ENCODE results near the gene CEACAM6. TPM values are rescaled to one million over a fixed set of nuclear protein-coding genes. Genes with fewer than 3 reads are reported as not detected.
A peak's percentile ranks its signal among the peaks of the same experiment; 100 is the strongest.

Gene CEACAM6
- total RNA-seq, 1 experiment from 2014 or later: not detected

GRCh38 chr19:41796362-41796761 lies 41.0 kb downstream of the CEACAM6 start, which contains the start of gene CEACAM3:
Gene CEACAM3, plus strand, starts transcription at chr19:41796587. Its CDS starts 91 bp downstream, at chr19:41796678.
- no peak for DNase-seq (ENCODE audit: low read depth)

- DNase-seq (ENCODE audit: low read depth): no peak
Measured at GRCh38 chr19:41796901-41797300, 41.6 kb downstream of the CEACAM6 start.

- no peak for DNase-seq (ENCODE audit: low read depth)
Measured at GRCh38 chr19:41799444-41800000, 44.2 kb downstream of the CEACAM6 start.

GRCh38 chr19:41801031-41801430 lies 45.7 kb downstream of the CEACAM6 start:
- DNase-seq (ENCODE audit: low read depth): no peak

GRCh38 chr19:41801792-41802211 lies 46.5 kb downstream of the CEACAM6 start:
- peak; percentile 44 for DNase-seq (ENCODE audit: low read depth)

- DNase-seq (ENCODE audit: low read depth): no peak
Measured at GRCh38 chr19:41802770-41803169, 47.4 kb downstream of the CEACAM6 start.

GRCh38 chr19:41804336-41804735 lies 49.0 kb downstream of the CEACAM6 start:
- DNase-seq (ENCODE audit: low read depth): no peak

GRCh38 chr19:41807176-41807575 lies 51.8 kb downstream of the CEACAM6 start:
- DNase-seq (ENCODE audit: low read depth): no peak

GRCh38 chr19:41808663-41809566 lies 53.6 kb downstream of the CEACAM6 start:
- no peak for DNase-seq (ENCODE audit: low read depth)

GRCh38 chr19:41810301-41810700 lies 55.0 kb downstream of the CEACAM6 start:
- DNase-seq (ENCODE audit: low read depth): no peak

- DNase-seq (ENCODE audit: low read depth): no peak
Measured at GRCh38 chr19:41811036-41811435, 55.7 kb downstream of the CEACAM6 start.

GRCh38 chr19:41811981-41812380 lies 56.7 kb downstream of the CEACAM6 start:
- no peak for DNase-seq (ENCODE audit: low read depth)

GRCh38 chr19:41813911-41814310 lies 58.6 kb downstream of the CEACAM6 start:
- no peak for DNase-seq (ENCODE audit: low read depth)

- DNase-seq (ENCODE audit: low read depth): no peak
Measured at GRCh38 chr19:41815301-41815700, 60.0 kb downstream of the CEACAM6 start.

GRCh38 chr19:41816761-41817160 lies 61.4 kb downstream of the CEACAM6 start:
- DNase-seq (ENCODE audit: low read depth): no peak

- DNase-seq (ENCODE audit: low read depth): peak; percentile 66
Measured at GRCh38 chr19:41821003-41821735, 65.8 kb downstream of the CEACAM6 start.

Other genes with a start within 250 kb of the CEACAM6 start
- 0.12 TPM in 1 of 2 replicates, not detected in the other for gene CEACAM21, start 179.4 kb upstream of the CEACAM6 start, total RNA-seq (2014; rRNA removed; shearing (Covaris generic))
- gene CEACAM4, start 128.5 kb upstream of the CEACAM6 start, total RNA-seq (2014; rRNA removed; shearing (Covaris generic)): not detected in 2 replicates
- not detected in 2 replicates for gene CEACAM7, start 67.3 kb upstream of the CEACAM6 start, total RNA-seq (2014; rRNA removed; shearing (Covaris generic))
- gene CEACAM5, start 46.9 kb upstream of the CEACAM6 start, total RNA-seq (2014; rRNA removed; shearing (Covaris generic)): not detected in 2 replicates
- not detected in 2 replicates for gene CEACAM3, start 41.1 kb downstream of the CEACAM6 start, total RNA-seq (2014; rRNA removed; shearing (Covaris generic))
- gene LYPD4, start 89.2 kb downstream of the CEACAM6 start, total RNA-seq (2014; rRNA removed; shearing (Covaris generic)): not detected in 2 replicates
- gene DMRTC2, start 89.5 kb downstream of the CEACAM6 start, total RNA-seq (2014; rRNA removed; shearing (Covaris generic)): not detected in 2 replicates
- gene RPS19, start 104.7 kb downstream of the CEACAM6 start, total RNA-seq (2014; rRNA removed; shearing (Covaris generic)): 2,465 and 2,894 TPM in 2 replicates
- not detected in 2 replicates for gene CD79A, start 121.7 kb downstream of the CEACAM6 start, total RNA-seq (2014; rRNA removed; shearing (Covaris generic))
- 73.9 and 76.2 TPM in 2 replicates for gene ARHGEF1, start 127.7 kb downstream of the CEACAM6 start, total RNA-seq (2014; rRNA removed; shearing (Covaris generic))
- not detected in 2 replicates for gene ERFL, start 172.9 kb downstream of the CEACAM6 start, total RNA-seq (2014; rRNA removed; shearing (Covaris generic))
- 108 and 126 TPM in 2 replicates for gene RABAC1, start 203.8 kb downstream of the CEACAM6 start, total RNA-seq (2014; rRNA removed; shearing (Covaris generic))
- 0.97 and 1.6 TPM in 2 replicates for gene ATP1A3, start 238.7 kb downstream of the CEACAM6 start, total RNA-seq (2014; rRNA removed; shearing (Covaris generic))

Data from Daoy (cell line).